ENCODE data around the gene PRKACB. TPM values are rescaled to one million over a fixed set of nuclear protein-coding genes. Genes with fewer than 3 reads are reported as not detected.

Gene PRKACB
- total and polyA plus RNA-seq, 2 of the 8 experiments (the other 6 are each of a cell fraction or from before 2014, with no cell fraction given) = 7.8 to 31.0 TPM

- ChIA-PET POLR2A (ENCODE audit: partially characterized antibody) (no interaction called here), CTCF (ENCODE audit: partially characterized antibody) (no interaction called here)
- H2BK12ac ChIP-seq (ENCODE audit: low read depth, low read length) = no peak overlapping the region
- H3K79me2 ChIP-seq (ENCODE audit: control insufficient read depth in 1 of 2, insufficient read depth in 2 of 2, low read length in 2 of 2) = no peaks in the 10 kb centered on the region
- no peak overlapping the region for H3K27ac ChIP-seq (ENCODE audit: low read depth, low read length)
- no peak overlapping the region for H4K91ac ChIP-seq (replicated peaks; ENCODE audit: insufficient read length, low read length)
- no peak overlapping the region for H3K18ac ChIP-seq (ENCODE audit: extremely low read depth, low read length)
- H3K14ac ChIP-seq (ENCODE audit: insufficient read length) = no peak overlapping the region
- no peaks in the 10 kb centered on the region; the same call in 1 of the 2 replicates for H3K23me2 ChIP-seq (ENCODE audit: low read depth, low read length)
- FAIRE-seq (no peak), DNase-seq (ENCODE audit: low read depth in 1 of 2, low spot score in 2 of 2) (no peak)
- H4K5ac ChIP-seq (ENCODE audit: insufficient read length, low read depth, low read length) = no peak overlapping the region
- no peak overlapping the region for H4K8ac ChIP-seq (ENCODE audit: extremely low read depth, insufficient read depth, low read length)
- 88% methylated on average over 7 of the region's 8 CpGs; no CpG with 5 or more reads in 1 of the 2 experiments for whole genome bisulfite sequencing, 2 experiments (ENCODE audit: extremely low coverage in 1 of 2, insufficient coverage in 1 of 2, insufficient read length in 1 of 2, insufficient replicate concordance in 2 of 2, low coverage in 1 of 2, low lambda C conversion rate in 2 of 2, missing lambda C conversion rate in 1 of 2)
- no peaks in the 10 kb centered on the region for H4K20me1 ChIP-seq (replicated peaks in 1 of 2; ENCODE audit: control insufficient read depth in 1 of 2, insufficient read depth in 2 of 2, low read length in 2 of 2)
- no peaks in the 10 kb centered on the region for H3K9me3 ChIP-seq (ENCODE audit: insufficient read depth in 2 of 2, low read depth in 1 of 2, low read length in 1 of 2)
- H3K56ac ChIP-seq (replicated peaks; ENCODE audit: insufficient read length, low read depth, low read length) = no peak overlapping the region
- H3K79me1 ChIP-seq (ENCODE audit: low read depth, low read length) = no peaks in the 10 kb centered on the region
- no peak overlapping the region for H2BK20ac ChIP-seq (ENCODE audit: low read length)
- no peak overlapping the region for H2AK5ac ChIP-seq (ENCODE audit: low read depth, low read length)
- H3K4ac ChIP-seq (replicated peaks; ENCODE audit: insufficient read length, low read depth, low read length) = no peak overlapping the region
- no peak overlapping the region for H2BK120ac ChIP-seq (replicated peaks; ENCODE audit: low read depth, low read length)
- no peaks in the 10 kb centered on the region for H3K4me1 ChIP-seq (replicated peaks in 1 of 4; ENCODE audit: control insufficient read depth in 3 of 4, insufficient read depth in 4 of 4, low read length in 3 of 4)
- H2BK5ac ChIP-seq (ENCODE audit: low read depth, low read length) = no peak overlapping the region
- no peak overlapping the region for H3K4me3 ChIP-seq (ENCODE audit: extremely low read depth in 1 of 4, insufficient read depth in 2 of 4, low read depth in 3 of 4, low read length in 4 of 4)
- no peak for TF ChIP-seq CBX8 (IDR thresholded peaks at IDR 0.05; ENCODE audit: borderline replicate concordance, low read depth, low read length)
- TF ChIP-seq BACH1 (IDR thresholded peaks at IDR 0.05; ENCODE audit: low read length) = no peak
- TF ChIP-seq CEBPB (IDR thresholded peaks at IDR 0.05; ENCODE audit: low read depth, low read length) = no peak
- TF ChIP-seq ASH2L (IDR thresholded peaks at IDR 0.05; ENCODE audit: low read length) = no peak
- TF ChIP-seq SP2 (IDR thresholded peaks at IDR 0.05; ENCODE audit: low read length) = no peak
- no peak for TF ChIP-seq EGR1 (IDR thresholded peaks at IDR 0.05; ENCODE audit: borderline replicate concordance, low read depth, low read length)
- no peak overlapping the region for H2BK15ac ChIP-seq (ENCODE audit: low read length)
- no peak overlapping the region; a peak in 1 of 7 replicates for H3K9ac ChIP-seq (replicated peaks in 1 of 4; ENCODE audit: extremely low read depth in 1 of 4, low read depth in 3 of 4, low read length in 3 of 4)
- H3K4me2 ChIP-seq (ENCODE audit: insufficient read depth in 1 of 2, low read depth in 2 of 2, low read length in 2 of 2) = no peak overlapping the region
- H3K27me3 ChIP-seq (replicated peaks in 1 of 4; ENCODE audit: control insufficient read depth in 3 of 4, extremely low read depth in 1 of 4, insufficient read depth in 3 of 4, low read length in 3 of 4) = no peaks in the 10 kb centered on the region
- H3K36me3 ChIP-seq (ENCODE audit: control insufficient read depth in 2 of 4, insufficient read depth in 4 of 4, low read length in 3 of 4) = no peaks in the 10 kb centered on the region
- H3K23ac ChIP-seq (ENCODE audit: insufficient read length) = no peak overlapping the region
- H2AFZ ChIP-seq (ENCODE audit: low read length) = no peak overlapping the region
Observed at GRCh38 chr1:84214115-84214956, 70.3 kb downstream of the PRKACB start.

Data from H1 (cell line).